GM12878 (cell line): ENCODE measurements around the gene CUEDC1. TPM values are rescaled to one million over a fixed set of nuclear protein-coding genes. Genes with fewer than 3 reads are reported as not detected.

Experiments
- ATAC-seq: fragments of 200-7000 bp; cut with Tn5 transposase; 3 replicates; pipeline ENCODE4 v1.9.1; 2020; ENCODE audit warnings: mild to moderate bottlenecking, moderate library complexity
- BruUV-seq: library from RNA; stranded (reverse); fragments of 400-500 nt; replicated peaks from 2 replicates; lab custom pipeline; 2021; lab: Mats Ljungman, UMichigan
- CTCF ChIA-PET: fragments of 300-600 bp; sonication (Branson Sonifier 250); formaldehyde crosslinking; extraction: SDS; loops from one replicate; lab custom pipeline; 2021; ENCODE audit warnings: inconsistent platforms; lab: Yijun Ruan, JAX
- POLR2A ChIA-PET: fragments of 350-600 bp; formaldehyde crosslinking; extraction: SDS; loops from one replicate; lab custom pipeline; 2021; ENCODE audit warnings: inconsistent platforms; lab: Charles Lee
- RAD21 ChIA-PET: fragments of 300-600 bp; sonication (Branson Sonifier 250); formaldehyde crosslinking; loops from one replicate; lab custom pipeline; 2023; ENCODE audit warnings: antibody characterized with exemption; ENCODE audit not compliant: unreplicated experiment; lab: Charles Lee
- SMC1A ChIA-PET: fragments of 300-600 bp; sonication (Branson Sonifier 250); formaldehyde crosslinking; loops from one replicate; lab custom pipeline; 2023; ENCODE audit not compliant: unreplicated experiment, uncharacterized antibody; lab: Charles Lee
- DNase-seq: peaks from one replicate; pipeline ENCODE4 v3.0.0-alpha.2; 2011; ENCODE audit warnings: low read depth, low spot score
- FAIRE-seq: peaks from 3 replicates; lab custom pipeline; 2011; peaks lifted over from hg19 to GRCh38; lab: Jason Lieb, UNC
- H2AFZ ChIP-seq: 2 replicates; pipeline ENCODE4 v1.6.0; 2011; ENCODE audit warnings: low read depth, low read length, control low read depth; ENCODE audit not compliant: control insufficient read depth
- H3K27ac ChIP-seq: 2 replicates; pipeline ENCODE4 v1.5.1; 2011; ENCODE audit warnings: control low read depth; ENCODE audit not compliant: control insufficient read depth, insufficient read depth
- H3K27me3 ChIP-seq, 2 experiments: replicated peaks in 1 of 2; 2 replicates each; pipeline versions ENCODE4 v1.6.0 to v1.6.1; 2011; ENCODE audit warnings: low read length in 1 of 2; ENCODE audit not compliant: control insufficient read depth in 2 of 2, insufficient read depth in 2 of 2
- H3K36me3 ChIP-seq, 2 experiments: 2 replicates each; pipeline ENCODE4 v1.5.1; 2011; ENCODE audit warnings: low read length in 1 of 2; ENCODE audit not compliant: control insufficient read depth in 2 of 2, insufficient read depth in 2 of 2
- H3K4me1 ChIP-seq: 2 replicates; pipeline ENCODE4 v1.6.1; 2011; ENCODE audit warnings: mild to moderate bottlenecking, low read length, moderate library complexity, mixed read lengths; ENCODE audit not compliant: control insufficient read depth, insufficient read depth
- H3K4me2 ChIP-seq: 2 replicates; pipeline ENCODE4 v1.6.0; 2011; ENCODE audit warnings: control low read depth; ENCODE audit not compliant: control insufficient read depth, insufficient read depth
- H3K4me3 ChIP-seq: fragments of 200-600 bp; sonication (generic); 2 replicates; pipeline ENCODE4 v1.5.1; 2016
- H3K79me2 ChIP-seq: 2 replicates; pipeline ENCODE4 v1.6.0; 2011; ENCODE audit warnings: low read length; ENCODE audit not compliant: control insufficient read depth, insufficient read depth
- H3K9ac ChIP-seq: 2 replicates; pipeline ENCODE4 v1.8.0; 2011; ENCODE audit warnings: low read length, control low read depth, mixed read lengths; ENCODE audit not compliant: control insufficient read depth, insufficient read depth
- H3K9me3 ChIP-seq: replicated peaks from 3 replicates; pipeline ENCODE4 v1.5.1; 2011; ENCODE audit warnings: mild to moderate bottlenecking, low read length; ENCODE audit not compliant: control insufficient read depth, insufficient read depth
- H4K20me1 ChIP-seq: 2 replicates; pipeline ENCODE4 v1.6.0; 2011; ENCODE audit not compliant: control insufficient read depth, insufficient read depth
- ATF7 ChIP-seq: fragments of 450-650 bp; IDR thresholded peaks from 2 replicates; pipeline ENCODE4 v1.6.1; 2016; ENCODE audit warnings: low read depth, mild to moderate bottlenecking
- BMI1 ChIP-seq: fragments of 450-650 bp; IDR thresholded peaks from 2 replicates; pipeline ENCODE4 v1.6.1; 2016; ENCODE audit warnings: mild to moderate bottlenecking, moderate library complexity, borderline replicate concordance
- EP300 ChIP-seq, 2 experiments: fragments of 150-350 bp in 1 of 2; IDR thresholded peaks; 2 replicates each; pipeline ENCODE4 v1.6.1; 2011 to 2012; ENCODE audit warnings: low read depth in 2 of 2, low read length in 2 of 2, borderline replicate concordance in 1 of 2, improper control_type of control experiment in 1 of 2, inconsistent platforms in 1 of 2; ENCODE audit not compliant: control insufficient read depth in 1 of 2
- FOXK2 ChIP-seq: fragments of 450-650 bp; IDR thresholded peaks from 2 replicates; pipeline ENCODE4 v1.6.1; 2017; ENCODE audit warnings: mild to moderate bottlenecking, moderate library complexity
- NR2C2 ChIP-seq: IDR thresholded peaks from 2 replicates; pipeline ENCODE4 v1.6.1; 2011; ENCODE audit warnings: borderline replicate concordance, low read depth; ENCODE audit not compliant: control insufficient read depth, insufficient read length
- SUZ12 ChIP-seq: fragments of 200-600 bp; sonication (generic); IDR thresholded peaks from one replicate; pipeline ENCODE4 v1.6.1; 2018; ENCODE audit warnings: antibody characterized with exemption, mild to moderate bottlenecking; ENCODE audit not compliant: unreplicated experiment
- TCF3 ChIP-seq: IDR thresholded peaks from 2 replicates; pipeline ENCODE4 v1.6.1; 2012; ENCODE audit warnings: low read depth, mild to moderate bottlenecking, low read length, borderline replicate concordance; ENCODE audit not compliant: insufficient read depth
- WGBS: methylation state at CpG from one replicate; pipeline ENCODE4 v1.1.6; 2016; ENCODE audit warnings: low lambda C conversion rate; ENCODE audit not compliant: insufficient replicate concordance, insufficient coverage; ENCODE audit errors: missing lambda C conversion rate; 5-methylcytosine and 5-hydroxymethylcytosine counted together
- in situ Hi-C: fragments of 300-500 bp; cut with MboI; formaldehyde crosslinking; loops from 9 replicates; pipeline ENCODE4 v1.14.3; 2018; ENCODE audit warnings: mixed read lengths
- intact Hi-C: fragments of 100-400 bp; cut with micrococcal nuclease; formaldehyde crosslinking; loops from one replicate; pipeline ENCODE4 v1.14.2; 2022; ENCODE audit not compliant: unreplicated experiment
- polyA plus RNA-seq, 11 experiments: library from polyadenylated mRNA; depleted of rRNA in 4 of 11; unstranded in 6 of 11; stranded (reverse) in 5 of 11; fragments of >200 nt; fragmentation: Nextera tagmentation in 4 of 11; fragmentation: Illumina TruSeq in 1 of 11; extraction: Ambion mirVana in 4 of 11; extraction: Trizol in 1 of 11; gene quantifications; 1 replicate in 1 of 11; 2 replicates in 10 of 11; pipeline versions ENCODE4 v1.2.1 to v1.2.3, GENCODE V29; 2011 to 2016; ENCODE audit warnings: inconsistent platforms in 2 of 11, missing spikeins in 2 of 11, low read depth in 1 of 11
- total RNA-seq, 4 experiments: library from RNA; depleted of rRNA in 3 of 4; stranded (reverse); fragments of >200 nt in 3 of 4; fragmentation: Illumina TruSeq in 1 of 4; extraction: Trizol in 1 of 4; gene quantifications; 2 replicates each; pipeline versions ENCODE4 v1.2.1 to v1.2.3, GENCODE V29; 2013 to 2021

Gene CUEDC1
- total and polyA plus RNA-seq, 10 of the 15 experiments (the other 5 are each of a cell fraction or from before 2014, with no cell fraction given): 0.24 to 7.4 (median 1.8) TPM

DNA sequence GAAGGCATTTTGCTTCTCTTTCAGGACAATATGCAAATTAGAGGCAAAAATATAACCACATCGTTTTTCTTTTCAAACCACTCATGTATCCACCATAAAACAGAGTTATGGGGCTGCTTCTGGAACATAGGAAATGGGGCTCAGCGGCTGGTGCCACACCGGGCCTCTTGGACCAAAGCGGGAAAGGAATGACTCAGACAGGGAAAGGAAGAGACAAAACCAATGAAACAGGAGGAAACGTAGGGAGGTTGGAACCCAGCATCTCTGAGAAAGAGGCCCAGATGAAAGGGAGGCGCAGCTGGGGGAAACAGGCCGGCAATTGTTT lies 28.5 kb downstream of the CUEDC1 start:
- 48% methylated on average over 7 of the region's 7 CpGs for WGBS
- H3K27me3 ChIP-seq: no peaks in the 10 kb centered on the region
- no peaks in the 10 kb centered on the region for H3K9me3 ChIP-seq
- ATAC-seq (no peak), FAIRE-seq (no peak), DNase-seq (no peak)
- no TSS peak for BruUV-seq
- no peak for TF ChIP-seq SUZ12
- TF ChIP-seq TCF3: no peak
- no peak for TF ChIP-seq BMI1
- no peak for TF ChIP-seq NR2C2
- no peak for TF ChIP-seq ATF7
- TF ChIP-seq EP300 (IDR thresholded peaks at IDR 0.05; ENCODE audit: borderline replicate concordance in 1 of 2, control insufficient read depth in 1 of 2, low read depth in 2 of 2, low read length in 2 of 2): no peak
- no peak for TF ChIP-seq FOXK2
- no peaks in the 10 kb centered on the region for H3K36me3 ChIP-seq
- H3K4me3 ChIP-seq: no peak overlapping the region
- no peaks in the 10 kb centered on the region for H3K79me2 ChIP-seq
- SMC1A ChIA-PET: interaction anchor here (1.1 to 2.7 kb wide), 2 partner anchors 13 to 21 kb away, joined by 3 to 10 read pairs; no protein-coding TSS in a partner anchor
- CTCF ChIA-PET: interaction anchor here (0.7 to 1.7 kb wide), 4 partner anchors 16 to 76 kb away, joined by 3 to 4 read pairs (median 3); partner anchors contain the start of gene MRPS23
- POLR2A ChIA-PET: interaction anchor here (0.6 to 0.7 kb wide), 2 partner anchors 39 to 316 kb away, joined by 3 to 4 read pairs; no protein-coding TSS in a partner anchor
- H3K9ac ChIP-seq: no peak overlapping the region
- no peak overlapping the region for H3K4me2 ChIP-seq
- H3K27ac ChIP-seq: no peak overlapping the region
- intact Hi-C loops (no loop called here), in situ Hi-C loops (no loop called here)
- RAD21 ChIA-PET: no interaction called here
- H2AFZ ChIP-seq: no peak overlapping the region
- no peaks in the 10 kb centered on the region for H4K20me1 ChIP-seq
- H3K4me1 ChIP-seq: peaks cover 5% of the 10 kb centered on the region
